ENCODE measurements around the gene CACNB2. TPM values are rescaled to one million over a fixed set of nuclear protein-coding genes. Genes with fewer than 3 reads are reported as not detected.

Gene CACNB2
- total RNA-seq, 2 experiments from 2014 or later = not detected

DNA sequence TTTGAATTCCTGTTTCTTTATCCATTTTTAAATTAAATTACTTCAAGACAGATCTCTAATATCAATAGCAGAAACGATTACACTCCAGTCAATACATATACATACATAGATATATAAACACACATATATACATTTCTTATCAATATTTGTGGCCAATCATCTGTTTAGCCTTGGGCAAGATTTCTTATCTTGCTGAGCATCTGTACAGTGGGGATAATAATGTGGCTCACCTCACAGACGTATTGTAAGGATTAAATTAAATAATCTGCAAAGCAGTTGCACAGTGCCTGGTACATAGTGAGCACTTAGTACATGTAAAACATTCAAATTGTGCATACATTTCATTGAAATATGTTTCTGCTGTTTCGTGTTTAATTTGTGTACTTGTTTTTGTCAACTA, 17.5 kb upstream of the CACNB2 start:
- no peak for DNase-seq
- Mint-ChIP-seq H3K4me1 (ENCODE audit: low read depth) (no peaks in the 10 kb centered on the region), H3K27ac (no peak overlapping the region), H3K27me3 (ENCODE audit: low read depth) (no peaks in the 10 kb centered on the region), H3K4me3 (no peak overlapping the region), H3K9me3 (no peaks in the 10 kb centered on the region), H3K36me3 (ENCODE audit: low read depth) (no peaks in the 10 kb centered on the region)
- intact Hi-C loops (cut with micrococcal nuclease) = no loop called here
- CTCF ChIA-PET = no interaction called here

DNA sequence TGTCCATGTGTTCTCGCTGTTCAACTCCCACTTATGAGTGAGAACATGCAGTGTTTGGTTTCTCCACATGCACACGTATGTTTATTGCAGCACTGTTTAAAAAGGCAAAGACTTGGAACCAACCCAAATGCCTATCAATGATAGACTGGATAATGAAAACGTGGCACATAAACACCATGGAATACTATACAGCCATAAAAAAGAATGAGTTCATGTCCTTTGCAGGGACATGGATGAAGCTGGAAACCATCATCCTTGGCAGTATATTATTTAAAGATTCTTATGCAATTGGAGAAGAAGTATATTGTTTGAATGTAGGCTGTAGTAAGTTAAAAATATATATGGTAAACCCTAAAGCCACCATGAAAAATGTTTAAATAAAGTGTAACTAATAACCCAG, 7.2 kb upstream of the CACNB2 start:
- Mint-ChIP-seq H3K27me3 (ENCODE audit: low read depth) (peaks cover 3% of the 10 kb centered on the region), H3K27ac (no peak overlapping the region), H3K4me3 (no peak overlapping the region), H3K4me1 (ENCODE audit: low read depth) (no peaks in the 10 kb centered on the region), H3K9me3 (peaks cover 2% of the 10 kb centered on the region), H3K36me3 (ENCODE audit: low read depth) (no peaks in the 10 kb centered on the region)
- intact Hi-C loops (cut with micrococcal nuclease) = no loop called here
- no peak for DNase-seq
- CTCF ChIA-PET = no interaction called here

DNA sequence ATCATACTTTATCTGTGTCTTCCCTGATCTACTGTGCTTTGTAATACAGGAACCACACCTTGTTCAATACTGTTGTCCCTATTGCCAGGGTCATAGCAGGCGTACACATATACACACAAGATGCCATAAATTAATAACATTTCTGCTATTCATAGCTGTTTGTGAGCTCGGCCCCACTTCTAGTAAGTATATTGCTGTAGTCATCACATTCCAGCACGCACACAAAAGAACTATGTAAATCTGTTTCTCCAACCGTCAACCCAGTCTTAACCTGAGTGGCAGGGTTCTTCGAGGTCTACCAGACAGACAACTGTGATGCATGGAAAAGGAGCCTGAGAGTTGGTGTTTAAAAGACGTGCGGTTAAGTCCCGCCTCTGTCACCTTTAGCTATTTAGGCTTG, 5.7 kb upstream of the CACNB2 start:
- DNase-seq = no peak
- Mint-ChIP-seq H3K9me3 (peaks cover 2% of the 10 kb centered on the region), H3K36me3 (ENCODE audit: low read depth) (no peaks in the 10 kb centered on the region), H3K4me1 (ENCODE audit: low read depth) (no peaks in the 10 kb centered on the region), H3K27me3 (ENCODE audit: low read depth) (peaks cover 6% of the 10 kb centered on the region), H3K4me3 (no peak overlapping the region), H3K27ac (no peak overlapping the region)
- CTCF ChIA-PET = interaction anchor here (1.8 kb wide), 1 partner anchor 30 kb away, joined by 4 read pairs; no protein-coding TSS in a partner anchor
- intact Hi-C loops (cut with micrococcal nuclease) = no loop called here

- Mint-ChIP-seq H3K27ac (no peak overlapping the region), H3K27me3 (ENCODE audit: low read depth) (peaks cover 11% of the 10 kb centered on the region), H3K4me1 (ENCODE audit: low read depth) (no peaks in the 10 kb centered on the region), H3K4me3 (no peak overlapping the region), H3K9me3 (peaks cover 2% of the 10 kb centered on the region), H3K36me3 (ENCODE audit: low read depth) (no peaks in the 10 kb centered on the region)
- CTCF ChIA-PET = interaction anchor here (1.8 kb wide), 1 partner anchor 30 kb away, joined by 4 read pairs; no protein-coding TSS in a partner anchor
- intact Hi-C loops (cut with micrococcal nuclease) = no loop called here
- no peak for DNase-seq
Observed at GRCh38 chr10:18134921-18135320, 5.3 kb upstream of the CACNB2 start.

DNA sequence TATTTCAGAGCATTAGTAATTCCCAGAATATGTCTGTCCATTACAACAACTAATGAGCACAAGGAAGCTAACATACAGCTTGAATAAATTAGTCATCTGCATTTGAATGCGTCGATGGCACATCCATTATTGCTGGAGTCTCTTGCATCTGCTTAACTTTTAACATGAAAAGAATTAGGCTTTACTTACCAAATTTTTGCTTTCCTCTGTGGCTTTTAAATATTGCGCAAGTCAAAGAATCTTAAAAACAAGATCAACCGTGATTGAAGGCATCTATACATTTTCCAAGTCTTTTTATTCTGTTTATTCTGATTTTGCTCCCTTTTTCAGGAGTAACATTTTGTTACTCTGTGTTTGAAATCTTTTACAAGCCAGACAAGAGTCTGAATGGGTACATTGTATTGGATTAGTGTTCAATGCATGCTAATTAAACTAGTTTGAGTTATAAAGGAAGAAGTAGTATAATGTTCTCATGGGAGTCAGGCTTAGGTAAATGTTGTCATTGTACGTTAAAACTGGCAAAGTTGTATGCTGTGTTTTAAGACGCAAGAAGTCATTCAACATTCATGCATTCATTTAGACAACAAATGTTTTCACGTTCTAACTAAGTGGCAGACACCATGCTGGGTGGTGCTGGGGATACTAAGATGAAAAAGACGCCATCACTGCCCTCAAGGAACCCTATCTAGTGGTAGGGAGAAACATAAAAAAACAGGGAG, 4.0 kb upstream of the CACNB2 start:
- H3K27me3 Mint-ChIP-seq (ENCODE audit: low read depth) = peaks cover 15% of the 10 kb centered on the region
- H3K27ac Mint-ChIP-seq = no peak overlapping the region
- no peaks in the 10 kb centered on the region for H3K36me3 Mint-ChIP-seq (ENCODE audit: low read depth)
- CTCF ChIA-PET = no interaction called here
- H3K4me1 Mint-ChIP-seq (ENCODE audit: low read depth) = no peaks in the 10 kb centered on the region
- H3K9me3 Mint-ChIP-seq = peaks cover 2% of the 10 kb centered on the region
- no peak for DNase-seq
- intact Hi-C loops (cut with micrococcal nuclease) = no loop called here
- no peak overlapping the region for H3K4me3 Mint-ChIP-seq

- H3K9me3 Mint-ChIP-seq = peaks cover 2% of the 10 kb centered on the region
- H3K4me3 Mint-ChIP-seq = no peak overlapping the region
- H3K27ac Mint-ChIP-seq = no peak overlapping the region
- H3K27me3 Mint-ChIP-seq (ENCODE audit: low read depth) = peaks cover 23% of the 10 kb centered on the region
- no peak for DNase-seq
- no peaks in the 10 kb centered on the region for H3K36me3 Mint-ChIP-seq (ENCODE audit: low read depth)
- intact Hi-C loops (cut with micrococcal nuclease) = no loop called here
- CTCF ChIA-PET = no interaction called here
- peaks cover 3% of the 10 kb centered on the region for H3K4me1 Mint-ChIP-seq (ENCODE audit: low read depth)
Observed at GRCh38 chr10:18137111-18137510, 3.1 kb upstream of the CACNB2 start.

DNA sequence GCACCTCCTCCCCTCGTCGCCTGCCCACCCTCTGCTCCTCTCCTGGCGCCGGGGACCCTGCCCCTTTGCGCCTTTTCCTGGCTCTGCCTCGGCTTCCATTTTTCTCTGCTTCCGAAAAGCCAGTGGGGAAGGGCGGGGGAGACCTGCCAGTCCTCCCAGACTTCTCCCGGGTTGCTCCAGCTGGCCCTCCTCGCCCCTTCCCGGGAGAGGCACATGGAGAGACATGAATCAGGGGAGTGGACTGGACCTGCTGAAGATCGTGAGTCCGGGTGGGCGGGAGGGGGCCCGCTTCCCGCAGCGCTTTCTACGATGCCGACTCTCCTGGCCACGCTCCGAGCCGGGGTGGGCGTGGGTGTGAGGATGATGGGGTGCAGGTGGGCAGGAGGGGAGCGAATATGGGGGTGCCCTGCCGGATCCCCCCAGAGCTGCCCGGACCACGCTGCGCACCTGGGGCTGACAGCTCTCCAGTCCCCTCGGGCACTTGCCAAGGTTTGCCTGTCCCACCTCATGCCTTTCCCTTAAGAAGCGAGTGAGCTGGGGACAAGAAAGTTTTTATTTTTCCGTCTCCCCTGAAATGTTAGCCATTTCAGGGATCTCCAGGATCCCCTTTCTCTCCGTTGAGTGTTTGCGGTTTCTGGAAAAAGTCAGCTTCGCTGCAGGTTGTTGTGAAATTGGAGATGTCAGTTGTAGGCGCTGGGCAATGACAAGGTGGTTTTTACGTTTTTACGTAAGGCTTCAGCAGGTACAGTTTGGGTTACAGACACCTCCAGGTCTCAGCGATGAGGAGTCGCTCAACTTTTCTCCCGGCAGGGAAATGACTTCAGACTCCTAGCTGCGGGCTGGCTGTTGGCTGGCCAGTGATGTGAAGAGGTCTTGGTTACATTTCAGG, 977 bp downstream of the CACNB2 start:
- no peaks in the 10 kb centered on the region for H3K9me3 Mint-ChIP-seq
- H3K4me3 Mint-ChIP-seq = peak overlapping the region; percentile 34
- H3K27me3 Mint-ChIP-seq (ENCODE audit: low read depth) = peaks cover 30% of the 10 kb centered on the region
- no peak for DNase-seq
- H3K36me3 Mint-ChIP-seq (ENCODE audit: low read depth) = no peaks in the 10 kb centered on the region
- CTCF ChIA-PET = no interaction called here
- intact Hi-C loops (cut with micrococcal nuclease) = no loop called here
- H3K4me1 Mint-ChIP-seq (ENCODE audit: low read depth) = peaks cover 3% of the 10 kb centered on the region
- H3K27ac Mint-ChIP-seq = no peak overlapping the region

- intact Hi-C loops (cut with micrococcal nuclease) = no loop called here
- no peak overlapping the region for H3K4me3 Mint-ChIP-seq
- H3K27ac Mint-ChIP-seq = no peak overlapping the region
- no peaks in the 10 kb centered on the region for H3K36me3 Mint-ChIP-seq (ENCODE audit: low read depth)
- peaks cover 3% of the 10 kb centered on the region for H3K4me1 Mint-ChIP-seq (ENCODE audit: low read depth)
- no peaks in the 10 kb centered on the region for H3K9me3 Mint-ChIP-seq
- no peak for DNase-seq
- H3K27me3 Mint-ChIP-seq (ENCODE audit: low read depth) = peaks cover 30% of the 10 kb centered on the region
- CTCF ChIA-PET = no interaction called here
Observed at GRCh38 chr10:18142151-18142550, 1.9 kb downstream of the CACNB2 start.

- no peaks in the 10 kb centered on the region for H3K9me3 Mint-ChIP-seq
- CTCF ChIA-PET = no interaction called here
- H3K36me3 Mint-ChIP-seq (ENCODE audit: low read depth) = no peaks in the 10 kb centered on the region
- H3K4me1 Mint-ChIP-seq (ENCODE audit: low read depth) = peaks cover 3% of the 10 kb centered on the region
- no peak overlapping the region for H3K27ac Mint-ChIP-seq
- H3K4me3 Mint-ChIP-seq = no peak overlapping the region
- intact Hi-C loops (cut with micrococcal nuclease) = no loop called here
- DNase-seq = no peak
- peaks cover 28% of the 10 kb centered on the region for H3K27me3 Mint-ChIP-seq (ENCODE audit: low read depth)
Observed at GRCh38 chr10:18144396-18144795, 4.2 kb downstream of the CACNB2 start.

DNA sequence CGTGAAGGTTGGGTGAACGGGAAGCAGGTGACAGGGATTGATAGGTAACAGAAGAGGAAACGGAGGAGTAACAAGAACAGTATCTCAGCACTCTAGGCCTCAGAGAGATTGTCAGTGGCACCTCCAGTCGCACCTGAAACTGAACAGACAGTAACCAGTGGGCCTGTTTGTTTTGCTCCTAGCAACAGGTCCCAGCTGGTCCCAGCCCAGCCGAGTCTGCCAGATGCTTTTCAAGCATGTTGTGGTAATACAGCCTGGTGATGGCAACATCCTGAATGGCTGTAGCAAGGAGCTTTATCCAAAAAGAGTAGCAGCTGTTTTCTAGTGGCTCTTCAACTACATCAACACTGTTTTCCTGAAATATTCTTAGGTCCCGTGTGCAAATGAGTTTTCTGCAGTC, 4.7 kb downstream of the CACNB2 start:
- no peaks in the 10 kb centered on the region for H3K36me3 Mint-ChIP-seq (ENCODE audit: low read depth)
- intact Hi-C loops (cut with micrococcal nuclease) = no loop called here
- H3K27me3 Mint-ChIP-seq (ENCODE audit: low read depth) = peaks cover 22% of the 10 kb centered on the region
- no peak overlapping the region for H3K27ac Mint-ChIP-seq
- no peak overlapping the region for H3K4me3 Mint-ChIP-seq
- DNase-seq = no peak
- no peaks in the 10 kb centered on the region for H3K9me3 Mint-ChIP-seq
- H3K4me1 Mint-ChIP-seq (ENCODE audit: low read depth) = peaks cover 3% of the 10 kb centered on the region
- CTCF ChIA-PET = no interaction called here

- no peaks in the 10 kb centered on the region for H3K36me3 Mint-ChIP-seq (ENCODE audit: low read depth)
- no peaks in the 10 kb centered on the region for H3K9me3 Mint-ChIP-seq
- peaks cover 20% of the 10 kb centered on the region for H3K27me3 Mint-ChIP-seq (ENCODE audit: low read depth)
- no peak for DNase-seq
- no peak overlapping the region for H3K4me3 Mint-ChIP-seq
- peaks cover 3% of the 10 kb centered on the region for H3K4me1 Mint-ChIP-seq (ENCODE audit: low read depth)
- CTCF ChIA-PET = no interaction called here
- intact Hi-C loops (cut with micrococcal nuclease) = no loop called here
- no peak overlapping the region for H3K27ac Mint-ChIP-seq
Observed at GRCh38 chr10:18145652-18146051, 5.4 kb downstream of the CACNB2 start.

- no peaks in the 10 kb centered on the region for H3K9me3 Mint-ChIP-seq
- H3K27me3 Mint-ChIP-seq (ENCODE audit: low read depth) = peaks cover 3% of the 10 kb centered on the region
- no peak overlapping the region for H3K4me3 Mint-ChIP-seq
- intact Hi-C loops (cut with micrococcal nuclease) = no loop called here
- no peaks in the 10 kb centered on the region for H3K4me1 Mint-ChIP-seq (ENCODE audit: low read depth)
- CTCF ChIA-PET = no interaction called here
- H3K36me3 Mint-ChIP-seq (ENCODE audit: low read depth) = no peaks in the 10 kb centered on the region
- DNase-seq = no peak
- H3K27ac Mint-ChIP-seq = no peak overlapping the region
Observed at GRCh38 chr10:18149196-18149800, 9.1 kb downstream of the CACNB2 start.

All from activated naive CD4-positive, alpha-beta T cell treated with anti-CD3 and anti-CD28 coated beads for 36 hours (primary cell).